ENCODE measurements around the gene INPP5J.

DNA sequence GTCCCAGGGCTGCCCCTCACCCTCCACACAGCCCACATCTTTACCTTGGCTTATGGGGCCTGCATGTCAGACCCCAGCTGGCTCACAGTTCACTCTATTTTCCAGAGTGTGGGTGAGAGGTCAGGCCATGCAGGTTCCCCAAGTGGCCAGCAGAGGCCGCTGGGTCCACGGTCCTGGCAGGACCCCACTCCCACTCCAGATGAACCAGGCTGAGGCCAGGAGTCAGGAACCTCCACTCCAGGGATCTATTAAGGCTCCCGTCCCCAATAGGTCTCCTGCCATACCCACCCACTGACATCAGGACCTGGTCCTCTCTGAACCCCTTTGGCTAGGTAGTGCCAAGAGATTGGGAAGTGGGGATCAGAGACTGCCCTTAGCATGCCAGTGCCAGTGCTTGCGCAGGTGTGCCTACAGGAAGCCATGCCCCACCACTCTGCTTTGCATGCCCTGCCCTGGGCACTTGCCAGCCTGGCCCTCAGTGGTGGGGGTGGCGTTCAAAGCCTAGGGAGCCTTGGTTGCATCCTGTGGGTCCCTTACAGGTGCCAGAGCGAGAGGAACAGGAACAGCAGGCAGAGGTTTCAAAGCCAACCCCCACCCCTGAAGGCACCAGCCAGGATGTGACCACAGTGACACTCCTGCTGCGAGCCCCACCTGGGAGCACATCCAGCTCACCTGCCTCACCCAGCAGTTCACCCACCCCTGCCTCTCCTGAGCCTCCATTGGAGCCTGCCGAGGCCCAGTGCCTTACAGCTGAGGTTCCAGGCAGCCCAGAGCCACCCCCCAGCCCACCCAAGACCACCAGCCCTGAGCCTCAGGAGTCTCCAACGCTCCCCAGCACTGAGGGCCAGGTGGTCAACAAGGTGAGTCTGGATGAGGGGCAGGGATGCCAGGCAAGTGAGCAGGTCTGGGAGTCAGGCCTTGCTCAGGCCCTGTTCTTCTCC, 33.3 kb upstream of the INPP5J start:
- TF ChIP-seq, protein P1, sequence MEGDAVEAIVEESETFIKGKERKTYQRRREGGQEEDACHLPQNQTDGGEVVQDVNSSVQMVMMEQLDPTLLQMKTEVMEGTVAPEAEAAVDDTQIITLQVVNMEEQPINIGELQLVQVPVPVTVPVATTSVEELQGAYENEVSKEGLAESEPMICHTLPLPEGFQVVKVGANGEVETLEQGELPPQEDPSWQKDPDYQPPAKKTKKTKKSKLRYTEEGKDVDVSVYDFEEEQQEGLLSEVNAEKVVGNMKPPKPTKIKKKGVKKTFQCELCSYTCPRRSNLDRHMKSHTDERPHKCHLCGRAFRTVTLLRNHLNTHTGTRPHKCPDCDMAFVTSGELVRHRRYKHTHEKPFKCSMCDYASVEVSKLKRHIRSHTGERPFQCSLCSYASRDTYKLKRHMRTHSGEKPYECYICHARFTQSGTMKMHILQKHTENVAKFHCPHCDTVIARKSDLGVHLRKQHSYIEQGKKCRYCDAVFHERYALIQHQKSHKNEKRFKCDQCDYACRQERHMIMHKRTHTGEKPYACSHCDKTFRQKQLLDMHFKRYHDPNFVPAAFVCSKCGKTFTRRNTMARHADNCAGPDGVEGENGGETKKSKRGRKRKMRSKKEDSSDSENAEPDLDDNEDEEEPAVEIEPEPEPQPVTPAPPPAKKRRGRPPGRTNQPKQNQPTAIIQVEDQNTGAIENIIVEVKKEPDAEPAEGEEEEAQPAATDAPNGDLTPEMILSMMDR (IDR thresholded peaks at IDR 0.05; ENCODE audit: poor library complexity, severe bottlenecking) = peak; percentile 80
- no peak for TF ChIP-seq POLR2AphosphoS5 (IDR thresholded peaks at IDR 0.05)
- TF ChIP-seq, protein P2, sequence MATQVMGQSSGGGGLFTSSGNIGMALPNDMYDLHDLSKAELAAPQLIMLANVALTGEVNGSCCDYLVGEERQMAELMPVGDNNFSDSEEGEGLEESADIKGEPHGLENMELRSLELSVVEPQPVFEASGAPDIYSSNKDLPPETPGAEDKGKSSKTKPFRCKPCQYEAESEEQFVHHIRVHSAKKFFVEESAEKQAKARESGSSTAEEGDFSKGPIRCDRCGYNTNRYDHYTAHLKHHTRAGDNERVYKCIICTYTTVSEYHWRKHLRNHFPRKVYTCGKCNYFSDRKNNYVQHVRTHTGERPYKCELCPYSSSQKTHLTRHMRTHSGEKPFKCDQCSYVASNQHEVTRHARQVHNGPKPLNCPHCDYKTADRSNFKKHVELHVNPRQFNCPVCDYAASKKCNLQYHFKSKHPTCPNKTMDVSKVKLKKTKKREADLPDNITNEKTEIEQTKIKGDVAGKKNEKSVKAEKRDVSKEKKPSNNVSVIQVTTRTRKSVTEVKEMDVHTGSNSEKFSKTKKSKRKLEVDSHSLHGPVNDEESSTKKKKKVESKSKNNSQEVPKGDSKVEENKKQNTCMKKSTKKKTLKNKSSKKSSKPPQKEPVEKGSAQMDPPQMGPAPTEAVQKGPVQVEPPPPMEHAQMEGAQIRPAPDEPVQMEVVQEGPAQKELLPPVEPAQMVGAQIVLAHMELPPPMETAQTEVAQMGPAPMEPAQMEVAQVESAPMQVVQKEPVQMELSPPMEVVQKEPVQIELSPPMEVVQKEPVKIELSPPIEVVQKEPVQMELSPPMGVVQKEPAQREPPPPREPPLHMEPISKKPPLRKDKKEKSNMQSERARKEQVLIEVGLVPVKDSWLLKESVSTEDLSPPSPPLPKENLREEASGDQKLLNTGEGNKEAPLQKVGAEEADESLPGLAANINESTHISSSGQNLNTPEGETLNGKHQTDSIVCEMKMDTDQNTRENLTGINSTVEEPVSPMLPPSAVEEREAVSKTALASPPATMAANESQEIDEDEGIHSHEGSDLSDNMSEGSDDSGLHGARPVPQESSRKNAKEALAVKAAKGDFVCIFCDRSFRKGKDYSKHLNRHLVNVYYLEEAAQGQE (IDR thresholded peaks at IDR 0.05; ENCODE audit: borderline replicate concordance) = no peak
- TF ChIP-seq TAF1 (IDR thresholded peaks at IDR 0.05; ENCODE audit: low read depth) = no peak
- TF ChIP-seq EZH2 (IDR thresholded peaks at IDR 0.05; ENCODE audit: borderline replicate concordance, insufficient read depth, low read length, poor library complexity, severe bottlenecking) = no peak
- peak; percentile 76 for TF ChIP-seq RAD21 (conservative IDR thresholded peaks at IDR 0.05)
